WERI-Rb-1 (cell line): ENCODE data around the gene ZFYVE27.
A peak's percentile ranks its signal among the peaks of the same experiment; 100 is the strongest.

ENCODE experiments used
- DNase-seq: peaks from one replicate; pipeline ENCODE4 v3.0.0-alpha.2; 2020
- H3K27ac ChIP-seq: fragments of 250-450 bp; sonication (Bioruptor Pico); 2 replicates; pipeline ENCODE4 v1.5.1; 2020; ENCODE audit warnings: mild to moderate bottlenecking, moderate library complexity
- H3K27me3 ChIP-seq: fragments of 250-450 bp; sonication (Bioruptor Pico); 2 replicates; pipeline ENCODE4 v1.5.1; 2021; ENCODE audit warnings: mild to moderate bottlenecking, low read depth, moderate library complexity; ENCODE audit not compliant: insufficient read depth, severe bottlenecking
- H3K36me3 ChIP-seq: fragments of 250-450 bp; sonication (Bioruptor Pico); 2 replicates; pipeline ENCODE4 v1.5.1; 2020; ENCODE audit warnings: mild to moderate bottlenecking, moderate library complexity
- H3K4me3 ChIP-seq: 2 replicates; pipeline ENCODE4 v1.5.1; 2011; ENCODE audit warnings: low read depth, mild to moderate bottlenecking, control low read depth, low read length
- H3K9me3 ChIP-seq: fragments of 250-450 bp; sonication (Bioruptor Pico); 2 replicates; pipeline ENCODE4 v1.5.1; 2021; ENCODE audit warnings: mild to moderate bottlenecking, moderate library complexity; ENCODE audit not compliant: severe bottlenecking
- CTCF ChIP-seq: IDR thresholded peaks from 2 replicates; pipeline ENCODE4 v1.5.1; 2011; ENCODE audit warnings: low read depth, mild to moderate bottlenecking, control low read depth, inconsistent platforms, low read length

ZFYVE27 gene

GRCh38 chr10:97759158-97759887 lies 22.4 kb downstream of the ZFYVE27 start:
- Histone ChIP-seq H3K36me3 (peaks cover 52% of the 10 kb centered on the region), H3K4me3 (no peak overlapping the region), H3K9me3 (no peaks in the 10 kb centered on the region), H3K27ac (no peak overlapping the region), H3K27me3 (no peaks in the 10 kb centered on the region)
- DNase-seq = peak; percentile 84
- peak; percentile 98 for TF ChIP-seq CTCF

DNA sequence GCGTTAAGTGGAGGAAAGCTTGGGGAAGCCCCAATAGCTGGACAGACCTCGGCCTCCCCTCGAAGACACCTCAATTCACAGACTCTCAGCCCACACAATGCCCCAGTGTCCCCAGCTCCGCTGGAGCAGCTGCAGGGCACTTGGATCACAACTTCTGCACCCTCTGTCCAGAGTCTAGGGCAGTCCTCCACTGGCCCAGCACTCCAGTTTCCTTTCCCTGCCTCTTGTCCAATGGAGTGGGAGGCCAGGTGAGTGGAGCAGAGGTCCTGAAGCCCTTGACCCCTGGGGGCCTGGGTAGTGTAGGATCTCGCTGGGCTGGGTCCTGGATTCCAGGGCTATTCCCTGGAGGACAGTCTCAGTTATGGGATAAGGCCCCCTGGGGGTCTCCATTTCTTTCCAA lies 23.0 kb downstream of the ZFYVE27 start:
- H3K4me3 ChIP-seq = no peak overlapping the region
- no peaks in the 10 kb centered on the region for H3K27me3 ChIP-seq
- TF ChIP-seq CTCF = no peak
- no peak for DNase-seq
- H3K9me3 ChIP-seq = no peaks in the 10 kb centered on the region
- H3K27ac ChIP-seq = no peak overlapping the region
- H3K36me3 ChIP-seq = peaks cover 46% of the 10 kb centered on the region

DNA sequence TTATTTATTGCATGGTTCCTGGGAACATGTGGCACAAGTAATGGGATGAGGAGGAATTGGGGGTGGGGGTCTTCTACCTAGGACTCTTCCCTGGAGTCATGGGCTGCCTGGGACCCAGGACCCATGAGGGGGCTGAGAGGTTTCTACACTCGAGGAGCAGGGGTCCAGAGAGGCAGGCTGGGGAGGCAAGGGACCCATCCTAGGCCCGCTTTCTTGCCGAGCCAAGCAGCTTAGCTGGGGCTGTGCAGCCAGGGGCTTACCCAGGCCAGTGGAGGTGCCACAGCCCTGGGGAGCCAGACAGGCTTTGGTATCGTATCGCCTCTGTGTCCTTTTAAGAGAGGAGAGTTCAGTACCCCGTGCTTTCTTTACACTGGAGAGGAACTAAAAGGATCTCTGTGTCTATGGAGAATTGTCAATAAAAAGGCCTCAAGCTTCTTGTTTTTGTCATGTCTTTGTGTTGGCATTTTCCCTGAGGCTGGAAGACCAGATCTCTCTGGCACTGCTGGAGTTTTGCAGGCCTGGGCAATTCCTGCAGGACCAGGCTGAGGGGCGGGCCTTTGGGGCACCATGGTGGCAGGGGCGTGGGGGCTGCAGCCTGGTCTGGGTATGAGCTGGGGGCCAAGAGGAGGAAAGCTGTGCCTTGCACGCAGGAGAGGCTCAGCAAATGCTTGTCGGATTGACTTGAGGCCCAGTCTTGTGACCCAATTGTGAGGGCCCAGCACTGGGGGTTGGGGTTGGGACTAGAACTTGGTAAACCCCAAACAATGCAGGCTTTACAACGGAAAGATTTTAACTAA lies 23.7 kb downstream of the ZFYVE27 start:
- H3K4me3 ChIP-seq = no peak overlapping the region
- peak; percentile 30 for DNase-seq
- peaks cover 39% of the 10 kb centered on the region for H3K36me3 ChIP-seq
- no peaks in the 10 kb centered on the region for H3K27me3 ChIP-seq
- no peak for TF ChIP-seq CTCF
- H3K27ac ChIP-seq = no peak overlapping the region
- no peaks in the 10 kb centered on the region for H3K9me3 ChIP-seq

DNA sequence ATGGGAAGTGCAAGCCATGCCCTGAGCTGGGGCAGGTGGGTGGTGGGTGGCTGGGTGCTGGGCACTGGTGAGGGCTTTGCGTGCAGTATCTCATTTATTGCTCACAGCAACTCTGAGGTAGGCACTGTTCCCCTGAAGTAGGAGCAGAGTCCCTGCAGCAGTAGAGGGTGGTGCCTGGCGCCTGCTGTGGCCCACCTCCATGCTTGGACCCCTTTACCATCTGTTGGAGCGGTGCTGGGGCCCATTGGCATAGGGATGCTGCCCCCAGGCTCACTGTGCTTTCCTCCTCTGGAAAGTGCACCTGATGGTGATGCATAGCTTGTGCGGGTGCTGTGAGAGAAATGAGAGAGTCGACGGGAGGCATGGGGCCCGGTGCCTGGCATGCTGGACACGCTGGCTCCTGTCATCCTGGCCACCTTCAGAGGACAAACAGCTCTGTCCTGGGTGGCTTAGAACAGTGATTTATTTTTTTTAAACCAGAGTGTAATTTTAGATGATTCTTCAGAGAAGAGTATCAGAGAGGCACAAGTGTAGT lies 24.5 kb downstream of the ZFYVE27 start:
- no peak overlapping the region for H3K4me3 ChIP-seq
- no peak overlapping the region for H3K27ac ChIP-seq
- no peak for TF ChIP-seq CTCF
- no peaks in the 10 kb centered on the region for H3K9me3 ChIP-seq
- DNase-seq = no peak
- no peaks in the 10 kb centered on the region for H3K27me3 ChIP-seq
- H3K36me3 ChIP-seq = peaks cover 32% of the 10 kb centered on the region

- no peak for DNase-seq
- no peak for TF ChIP-seq CTCF
- H3K27ac ChIP-seq = no peak overlapping the region
Observed at GRCh38 chr10:97762056-97762455, 25.1 kb downstream of the ZFYVE27 start.

More at GRCh38 chr10:97762056-97762455, 25.1 kb downstream of the ZFYVE27 start:
- no peak overlapping the region for H3K4me3 ChIP-seq
- no peaks in the 10 kb centered on the region for H3K27me3 ChIP-seq
- no peaks in the 10 kb centered on the region for H3K9me3 ChIP-seq
- peaks cover 30% of the 10 kb centered on the region for H3K36me3 ChIP-seq
